SIG-M5 treated with dmso at 0.1 percent for 504 hours (cell line): ENCODE measurements around the gene REXO1.

Source experiments
- DNase-seq: peaks from one replicate; lab custom pipeline; 2025; ENCODE audit not compliant: unreplicated experiment; lab: John Stamatoyannopoulos, UW

REXO1 gene

DNA sequence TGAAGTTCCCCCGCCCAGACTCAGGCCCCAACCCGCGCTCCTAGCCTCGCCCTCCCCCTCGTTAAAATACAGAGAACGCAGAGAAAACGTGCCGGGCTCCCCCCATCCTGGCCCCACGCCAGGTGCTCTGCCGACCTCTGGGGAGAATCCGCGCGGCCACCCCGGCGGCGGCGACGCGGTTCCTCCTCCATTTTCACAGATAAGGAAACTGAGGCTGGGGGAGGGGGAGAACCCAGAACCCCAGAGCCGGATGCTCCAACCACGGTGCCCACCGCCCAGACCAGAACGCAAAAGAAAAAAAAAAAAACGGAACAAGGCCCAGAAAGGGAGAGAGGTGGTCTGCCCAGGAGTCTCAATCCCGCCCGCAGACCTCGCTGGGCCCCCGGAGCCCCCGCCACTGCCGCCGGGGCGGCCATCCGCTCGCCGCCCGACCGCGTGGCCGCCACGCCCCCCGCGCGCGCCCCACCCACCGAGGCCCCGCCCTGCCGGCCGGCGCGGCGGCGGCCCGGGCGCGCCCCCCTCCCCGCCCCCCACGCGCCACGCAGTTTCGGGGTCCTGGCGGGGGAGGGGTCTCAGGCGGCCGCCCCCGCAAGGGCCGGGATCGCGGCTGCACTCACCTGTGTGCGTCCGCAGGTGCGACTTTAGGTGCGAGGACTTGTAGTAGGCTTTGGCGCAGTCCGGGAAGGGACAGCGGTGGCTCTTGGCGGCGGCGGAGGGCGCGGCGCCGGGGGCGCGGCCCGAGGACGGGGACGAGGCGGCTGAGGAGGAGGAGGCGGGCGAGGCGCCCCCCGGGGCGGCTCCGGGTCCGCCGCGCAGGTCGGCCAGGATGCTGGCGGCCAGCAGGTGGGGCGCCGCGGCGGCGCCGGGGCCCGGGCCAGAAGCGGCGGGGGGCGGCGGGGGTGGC is 14.4 kb upstream of the REXO1 start:
- no peak for DNase-seq

DNA sequence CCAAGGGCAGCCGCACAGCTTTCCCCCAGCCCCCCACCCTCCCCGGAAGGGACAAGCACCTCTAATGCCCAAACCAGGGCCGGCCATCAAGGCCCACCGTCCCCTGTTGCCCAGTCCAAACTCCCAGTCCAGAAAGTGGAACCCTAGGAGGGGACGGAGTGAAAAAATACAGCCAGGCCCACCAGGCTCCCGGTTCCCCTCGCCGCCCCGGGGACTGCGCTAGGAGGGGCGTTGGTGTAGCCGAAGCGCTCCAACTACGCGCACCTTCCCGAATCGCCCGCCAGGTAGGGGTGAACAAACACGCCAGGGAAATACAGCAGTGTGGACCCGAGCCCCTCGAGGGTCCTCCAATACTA is 13.8 kb upstream of the REXO1 start:
- DNase-seq = no peak

DNA sequence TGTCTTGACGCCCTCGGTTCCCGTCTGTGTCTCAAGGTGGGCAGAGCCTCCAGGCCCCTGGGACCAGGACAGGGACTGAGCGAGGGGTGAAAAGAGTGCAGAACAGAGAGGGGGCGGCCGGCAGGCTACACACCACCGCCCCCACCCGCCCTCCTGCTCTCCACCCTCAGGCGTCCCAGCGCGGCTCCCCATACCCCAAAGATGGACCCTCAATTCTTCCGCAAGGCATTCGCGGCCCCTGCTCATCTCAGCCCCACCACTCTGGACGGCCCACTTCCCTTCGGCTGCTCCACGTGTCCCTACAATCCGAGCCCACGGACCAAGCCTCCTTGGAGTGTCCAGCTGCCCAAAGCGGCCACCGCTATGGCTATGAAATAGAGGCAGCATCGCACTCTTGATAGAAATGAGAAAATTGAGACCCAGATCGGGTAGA is 13.3 kb upstream of the REXO1 start:
- no peak for DNase-seq

DNA sequence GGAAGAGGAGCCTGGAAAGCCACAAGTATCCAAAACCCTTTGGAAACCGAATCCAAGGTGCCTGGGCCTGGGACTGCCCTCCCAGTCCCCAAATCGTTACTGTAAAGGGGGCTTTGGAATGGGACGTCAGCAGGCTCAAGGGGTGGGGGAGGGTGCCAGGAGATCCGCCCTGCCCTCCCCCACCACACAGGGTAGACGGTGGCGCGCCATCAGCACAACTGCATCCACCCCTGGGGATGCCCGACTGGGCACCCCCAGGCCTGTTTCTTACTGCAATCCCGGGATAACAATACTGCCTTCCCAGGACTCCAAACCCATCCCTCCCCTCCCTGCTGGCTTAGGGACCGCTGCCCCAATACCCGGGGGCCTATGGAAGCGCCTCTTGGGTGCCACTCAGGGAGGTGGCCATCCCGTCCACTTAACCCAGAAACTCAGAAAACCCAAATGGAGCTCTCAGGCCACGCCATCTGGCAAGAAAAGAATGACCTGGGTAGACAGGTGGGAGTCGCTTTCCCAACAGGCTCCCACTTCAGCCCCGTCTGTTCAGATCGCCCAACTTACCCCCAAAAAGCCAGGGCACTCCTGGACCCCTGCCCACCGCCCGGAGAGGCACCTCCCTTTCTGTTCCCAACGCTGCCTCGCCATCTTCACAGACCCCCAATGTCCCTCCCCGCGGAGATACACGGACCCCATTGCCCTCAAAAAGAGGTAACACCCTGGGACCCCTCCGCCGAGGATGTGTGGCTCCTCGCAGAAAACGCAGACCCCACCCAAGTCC is 12.7 kb upstream of the REXO1 start:
- DNase-seq = no peak

DNA sequence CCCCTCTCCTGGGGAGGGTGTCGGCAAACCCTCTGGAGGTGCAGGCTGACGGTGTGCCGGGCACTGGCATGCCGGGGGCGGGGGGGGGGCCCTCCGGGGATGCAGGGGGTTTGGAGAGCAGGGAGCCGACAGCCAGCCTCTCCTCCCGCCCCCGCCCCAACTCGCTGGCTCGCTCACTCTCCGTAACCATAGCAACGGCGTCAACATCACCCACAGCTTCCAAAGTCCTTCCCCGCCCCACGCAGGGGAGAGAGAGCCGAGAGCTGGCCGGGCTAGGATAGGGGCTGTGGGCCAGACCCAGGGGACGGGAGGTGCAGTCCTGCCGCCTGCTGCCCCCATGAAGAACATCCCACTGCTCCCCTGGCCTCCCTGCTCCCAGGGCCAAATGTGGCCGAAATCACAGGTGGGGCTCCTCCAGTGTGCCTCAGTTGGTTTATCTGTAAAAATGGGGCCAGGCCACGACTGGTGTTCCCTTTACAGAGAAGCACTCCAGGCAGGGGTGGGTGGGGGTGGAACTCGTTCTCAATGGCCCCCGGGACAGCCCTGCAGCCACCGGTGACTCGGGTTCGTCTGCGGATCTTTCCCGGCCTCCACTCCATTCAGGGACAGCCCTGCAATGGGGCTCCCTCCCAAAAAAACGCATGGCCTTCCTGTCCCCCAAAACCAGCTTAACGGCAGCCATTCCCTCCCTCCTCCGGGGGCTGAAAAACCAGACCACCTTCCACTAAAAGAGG is 11.9 kb upstream of the REXO1 start:
- peak; percentile 51 for DNase-seq

DNA sequence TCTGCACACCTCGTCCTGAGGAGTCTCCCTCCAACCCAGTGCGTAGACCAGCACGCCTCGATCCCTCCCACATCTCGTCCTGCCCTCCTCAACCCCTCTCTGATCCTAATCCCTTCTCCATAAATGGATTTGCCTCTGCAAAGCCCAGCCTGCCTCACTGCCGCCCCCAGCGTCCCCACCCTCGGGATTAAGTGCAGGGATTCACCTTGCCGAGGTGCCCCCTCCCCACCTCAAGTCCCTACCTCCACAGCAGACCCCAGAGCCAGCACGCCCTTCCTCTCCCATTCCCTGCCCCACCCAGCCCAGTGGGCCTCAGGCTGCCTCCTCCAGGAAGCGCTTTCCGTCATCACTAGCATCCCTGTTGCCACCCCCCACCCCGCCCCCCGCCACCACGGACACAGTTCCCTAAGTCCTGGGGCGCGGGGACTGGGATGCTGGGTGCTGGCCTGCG is 11.1 kb upstream of the REXO1 start:
- DNase-seq = no peak

DNA sequence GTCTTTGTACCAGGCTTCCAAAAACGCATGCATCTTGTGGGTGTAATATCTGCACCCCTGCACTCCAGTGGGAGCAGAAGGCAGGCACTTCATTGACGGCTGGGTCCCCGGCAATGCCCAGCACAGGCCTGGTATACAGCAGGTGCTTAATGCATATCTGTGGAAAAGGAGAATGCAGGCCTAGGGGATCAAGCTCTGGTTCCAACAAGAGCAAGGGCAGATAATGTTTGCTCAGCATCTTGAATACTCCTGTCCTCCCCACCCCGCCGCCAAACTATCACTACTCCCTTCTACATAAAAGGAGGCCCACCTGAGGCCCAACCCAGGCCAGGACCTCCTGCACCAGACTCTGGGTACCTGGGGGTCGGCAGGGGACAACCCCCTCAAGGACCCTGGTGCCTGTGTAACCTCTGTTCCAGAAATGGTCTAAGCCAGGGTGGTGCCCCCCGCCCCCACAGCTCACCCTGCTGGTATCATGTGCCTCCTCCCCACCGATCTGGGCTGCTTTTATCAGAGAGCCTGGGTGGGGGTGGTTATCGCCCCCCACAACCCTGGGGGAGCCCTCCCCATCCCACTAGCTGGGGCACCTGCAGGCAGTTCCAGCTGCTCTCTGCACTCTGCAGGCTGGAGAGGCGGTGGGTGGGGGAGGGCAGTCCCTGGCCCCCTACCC is 10.3 kb upstream of the REXO1 start:
- DNase-seq = no peak

DNA sequence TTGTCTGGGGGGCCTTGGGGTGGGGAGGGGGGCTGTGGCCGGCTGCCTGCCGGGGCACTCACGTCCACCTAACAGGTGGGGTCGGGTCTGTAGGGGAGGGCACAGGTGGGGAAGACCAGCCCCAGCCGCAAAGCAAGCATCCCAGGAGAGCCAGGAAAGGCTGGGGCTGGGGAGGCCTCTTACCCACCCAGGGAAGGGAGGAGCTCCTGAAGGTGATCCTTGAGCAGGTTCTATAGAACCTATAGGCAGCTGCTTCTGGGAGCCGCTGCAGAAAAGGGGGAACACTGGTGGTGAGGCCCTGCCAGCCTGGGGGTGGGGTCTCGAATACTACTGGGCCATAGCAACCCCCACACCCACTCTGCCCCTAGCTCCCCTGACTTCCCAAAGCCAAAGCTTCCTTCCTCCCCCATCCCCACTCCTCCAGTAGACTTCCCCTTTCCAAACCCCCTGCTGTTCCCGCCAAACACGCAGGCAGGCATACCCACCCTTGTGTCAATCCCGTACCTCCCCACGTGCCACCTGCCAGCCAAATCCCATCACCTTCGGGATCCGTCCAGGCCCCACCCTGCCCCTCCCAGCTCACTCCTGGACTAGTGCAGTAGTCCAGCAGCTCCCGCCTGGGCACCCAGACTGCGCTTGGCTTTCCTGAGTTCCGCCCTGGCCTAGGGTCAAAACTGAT is 9.5 kb upstream of the REXO1 start:
- DNase-seq = peak; percentile 80

DNA sequence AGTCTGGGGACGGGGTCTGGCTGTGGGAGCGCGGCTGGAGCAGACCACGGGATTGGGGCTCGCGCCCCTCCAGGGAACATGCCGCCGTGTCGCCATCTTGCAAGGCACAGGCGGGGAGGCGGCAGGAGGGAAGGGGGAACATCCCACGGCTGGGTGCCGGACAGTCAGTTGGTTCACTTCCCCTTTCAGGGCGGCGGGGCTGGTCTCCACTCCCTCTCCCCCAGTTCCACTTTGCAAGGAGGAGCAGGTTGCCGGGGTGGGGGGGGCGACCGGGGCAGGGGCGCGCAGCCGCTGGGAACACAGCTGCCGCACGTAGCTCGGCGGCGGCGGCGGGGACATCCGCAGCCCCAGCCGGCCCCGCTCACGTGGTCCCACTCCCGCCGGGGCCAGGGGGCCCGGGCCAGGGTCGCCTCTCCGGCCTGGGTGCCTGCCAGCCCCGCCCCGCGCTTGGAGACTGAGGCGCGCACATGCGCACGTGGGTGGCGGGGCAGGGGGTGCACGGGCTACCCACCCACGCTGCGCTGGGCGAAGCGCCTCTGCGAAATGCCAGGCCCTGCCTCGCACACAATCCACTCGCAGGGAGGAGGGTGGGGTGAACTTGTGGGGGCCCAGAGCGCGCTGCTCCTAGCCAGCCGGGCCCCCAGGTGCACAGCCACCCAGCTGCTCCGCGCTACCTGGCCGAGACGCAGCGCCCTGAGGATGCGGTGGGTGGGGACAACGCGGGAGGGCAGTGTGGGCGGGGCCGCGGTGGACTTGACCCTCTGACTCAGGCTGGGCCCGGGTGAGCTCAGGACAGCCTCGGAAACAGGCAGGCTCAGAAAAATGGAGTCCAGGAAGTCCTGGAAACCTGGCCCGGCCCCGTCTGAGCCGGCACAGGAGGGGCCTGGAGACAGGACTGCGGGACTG is 8.7 kb upstream of the REXO1 start:
- peak; percentile 90 for DNase-seq

DNA sequence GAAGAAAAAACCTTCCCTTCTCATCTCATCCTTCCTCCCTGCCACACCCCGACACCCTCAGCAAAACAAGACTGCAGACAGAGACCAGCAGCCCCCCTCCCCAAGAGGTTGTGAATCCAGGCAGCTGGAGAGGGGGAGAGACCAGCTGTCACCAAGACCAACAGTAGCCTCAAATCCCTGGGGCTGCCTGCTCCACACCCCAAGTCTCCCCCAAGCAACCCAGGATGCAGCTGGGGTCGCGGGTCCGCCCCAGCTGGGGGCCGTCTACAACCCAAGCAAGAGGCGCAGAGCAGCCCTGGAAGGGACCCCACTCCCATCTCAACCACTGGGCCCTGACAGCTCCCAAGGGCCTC is 8.0 kb upstream of the REXO1 start:
- DNase-seq = no peak

DNA sequence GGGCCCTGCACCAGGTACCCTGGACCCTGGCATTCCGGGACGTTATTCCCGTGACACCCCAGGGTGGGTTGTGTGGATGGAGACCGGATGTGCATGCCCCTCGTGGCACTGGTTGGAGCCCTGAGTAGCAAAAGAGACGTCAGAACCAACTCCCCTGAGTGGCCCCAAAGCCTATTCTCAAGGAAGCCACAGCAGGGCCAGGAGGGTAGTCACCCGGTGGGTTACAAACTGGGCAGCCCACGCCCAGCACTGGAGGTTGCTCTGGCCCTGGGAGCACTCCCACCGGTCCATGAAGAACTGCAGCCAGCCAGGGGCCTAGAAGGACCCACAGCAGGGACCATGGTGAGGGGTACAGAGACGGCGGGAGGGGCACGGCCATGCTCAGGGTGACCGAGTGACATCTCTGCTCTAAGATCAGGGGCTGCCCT is 7.6 kb upstream of the REXO1 start:
- DNase-seq = no peak

DNA sequence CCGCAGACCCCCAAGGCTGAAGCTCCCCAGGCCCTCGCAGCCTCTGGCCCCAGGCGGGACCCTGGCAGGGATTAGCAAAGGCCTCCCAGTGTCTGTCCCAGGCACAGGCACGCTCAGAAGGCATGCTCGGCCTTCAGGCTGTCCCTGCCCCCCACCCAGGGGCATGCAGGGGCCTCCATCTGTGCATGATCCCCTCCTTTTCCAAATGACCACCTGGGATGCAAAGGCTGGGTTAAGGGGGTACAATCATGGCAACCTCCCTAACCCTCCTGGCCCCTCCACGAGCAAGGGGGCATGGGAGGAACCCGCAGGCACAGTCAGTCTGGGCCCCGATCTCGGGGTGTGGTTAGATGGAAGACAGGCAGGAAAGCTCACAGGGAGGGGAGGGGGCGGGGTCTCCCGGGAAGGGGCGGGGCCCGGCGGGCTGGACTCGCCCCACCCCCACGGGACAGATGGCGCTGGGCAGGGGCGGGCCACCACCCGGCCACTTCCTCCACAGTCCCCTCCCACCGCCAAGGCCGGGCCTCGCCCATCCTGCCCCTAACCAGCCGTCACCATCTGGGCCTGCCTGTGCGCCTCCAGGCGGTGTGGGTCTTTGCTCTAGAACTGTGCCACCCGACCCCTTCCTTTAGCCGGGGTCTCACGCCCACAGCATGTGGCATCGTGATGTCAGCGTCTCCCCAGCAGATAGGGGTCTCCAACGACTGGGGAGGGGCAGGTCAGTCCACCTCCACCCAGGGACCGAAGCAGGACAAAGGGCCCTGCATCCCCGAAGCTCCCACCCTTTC is 7.0 kb upstream of the REXO1 start:
- DNase-seq = peak; percentile 87

DNA sequence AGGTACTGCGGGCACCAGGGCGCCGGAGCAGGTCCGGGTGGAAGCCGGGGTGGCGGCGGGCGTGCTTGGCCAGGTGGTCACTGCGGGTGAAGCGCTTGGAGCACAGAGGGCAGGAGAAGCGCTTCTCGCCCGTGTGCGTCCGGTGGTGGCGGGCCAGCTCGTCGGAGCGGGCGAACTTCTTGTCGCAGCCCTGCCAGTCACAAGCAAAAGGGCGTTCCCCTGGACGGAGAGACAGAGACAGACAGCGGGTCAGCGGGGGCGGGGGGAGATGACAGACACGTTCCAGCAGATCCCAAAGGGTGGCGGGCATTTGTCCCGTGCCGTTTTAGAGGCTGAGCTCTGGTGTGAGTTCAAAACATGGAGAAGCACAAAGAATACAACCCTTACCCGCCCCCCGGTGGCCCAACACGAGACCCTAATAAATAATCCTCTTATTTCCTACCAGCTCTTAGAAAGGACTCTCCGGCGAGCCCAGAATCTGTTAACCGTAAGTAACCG is 6.3 kb upstream of the REXO1 start:
- DNase-seq = no peak

DNA sequence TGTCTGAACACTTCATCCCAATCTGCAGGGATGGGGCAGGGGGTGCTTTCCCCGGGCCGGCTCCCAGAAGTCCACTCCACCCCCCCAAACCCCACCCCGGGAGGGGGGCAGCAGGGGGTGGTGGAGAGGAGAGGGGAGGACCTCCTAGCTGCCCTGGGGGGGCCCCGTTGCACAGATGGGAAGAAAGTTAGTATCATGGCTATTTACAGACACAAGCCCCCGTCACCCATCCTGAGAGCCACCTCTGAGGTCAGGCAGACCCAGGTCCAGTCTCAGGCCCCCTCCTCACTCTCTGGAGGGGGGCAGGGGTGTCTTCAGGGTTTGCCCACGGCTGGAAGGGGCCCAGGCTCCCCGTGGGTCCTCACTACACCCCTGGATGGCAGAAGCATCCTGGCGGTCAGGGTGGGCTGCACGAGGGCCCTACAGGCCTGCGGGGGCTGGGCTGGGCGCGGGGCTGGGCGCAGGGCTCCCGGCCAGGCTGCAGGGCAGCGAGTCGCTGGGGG is 5.8 kb upstream of the REXO1 start:
- no peak for DNase-seq

DNA sequence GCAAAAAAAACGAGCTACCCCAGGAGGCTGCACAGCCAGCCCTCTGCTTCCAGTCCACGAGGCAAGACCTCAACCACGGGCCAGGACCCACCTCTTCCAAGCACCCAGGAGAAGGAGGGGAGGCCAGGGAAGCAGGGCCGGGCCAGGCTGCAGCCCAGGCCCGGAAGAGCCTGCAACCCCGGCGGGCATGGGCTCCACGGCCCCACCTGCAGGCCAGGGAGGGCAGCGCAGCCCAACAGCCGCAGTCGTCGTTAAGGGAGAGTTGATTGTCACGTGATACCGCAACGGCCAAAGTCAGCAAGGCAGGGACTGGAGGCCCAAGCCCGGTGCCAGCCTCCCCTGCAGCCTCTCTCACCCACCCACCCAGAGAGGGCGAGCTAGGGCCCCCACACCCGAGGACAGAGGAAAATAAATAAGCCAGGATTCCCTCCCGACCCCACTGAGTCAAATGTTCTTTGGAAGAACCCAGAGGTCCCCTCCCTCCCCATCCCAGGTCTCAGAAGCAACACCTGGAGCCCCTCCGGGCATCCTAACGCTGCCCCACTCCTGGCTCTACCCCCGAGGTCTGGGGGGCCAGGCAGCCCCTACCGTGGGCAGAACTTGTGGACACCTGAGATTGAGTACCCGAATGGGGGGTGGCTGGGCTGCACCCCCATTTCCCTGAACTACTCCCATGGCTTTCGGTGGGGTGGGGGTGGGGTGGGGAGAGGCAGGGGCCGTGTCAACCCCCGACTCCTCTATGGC is 5.2 kb upstream of the REXO1 start:
- DNase-seq = peak; percentile 75

DNA sequence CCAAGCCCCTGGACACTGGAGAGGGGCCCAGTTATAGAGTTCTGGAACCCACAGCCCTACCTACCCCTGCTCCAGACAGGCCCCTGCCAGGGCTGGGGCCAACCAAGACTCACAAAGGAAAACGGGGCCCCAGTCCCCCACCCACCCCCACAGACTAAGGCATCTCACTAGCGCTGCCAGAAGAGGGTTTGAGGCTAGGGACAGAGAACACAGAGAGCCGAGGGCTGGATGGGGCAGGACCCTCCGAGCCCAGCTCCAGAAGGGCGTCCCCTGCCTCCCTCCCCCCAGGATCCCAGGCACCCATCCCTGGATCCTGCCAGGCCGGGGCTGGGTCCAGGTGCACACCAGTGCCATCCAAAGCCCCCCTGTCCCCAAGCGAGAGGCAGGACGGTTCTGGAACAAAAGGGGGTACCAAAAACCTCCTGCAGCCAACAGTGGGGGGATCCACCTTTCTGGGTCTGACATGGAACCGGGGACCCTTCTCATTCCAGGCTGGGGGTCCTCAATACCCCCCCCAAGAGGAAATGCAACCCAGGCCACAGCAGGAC is 4.4 kb upstream of the REXO1 start:
- DNase-seq = no peak
